ENCODE results near the gene GCNA. TPM values are rescaled to one million over a fixed set of nuclear protein-coding genes. Genes with fewer than 3 reads are reported as not detected.
"Not testable (repeated sequence)": the region's sequence is repeated elsewhere in the genome, so short reads cannot be mapped to it uniquely, and the experiment has no call there.

Gene GCNA
- total and polyA plus RNA-seq, 9 donors: 0.46 to 2.3 (median 0.98) TPM

- Histone ChIP-seq H3K4me3 (no peak overlapping the region), H3K27ac (no peak overlapping the region), H3K36me3 (no peaks in the 10 kb centered on the region), H3K4me1 (ENCODE audit: insufficient read depth) (no peaks in the 10 kb centered on the region), H3K9me3 (no peaks in the 10 kb centered on the region), H3K27me3 (no peaks in the 10 kb centered on the region)
- DNase-seq: no peak
- WGBS, 3 donors: 67 to 82% (median 82%) methylated on average over 2 of the region's 2 CpGs
- TF ChIP-seq CTCF (IDR thresholded peaks at IDR 0.05): no peak
- no peak for TF ChIP-seq EP300 (IDR thresholded peaks at IDR 0.05)
- TF ChIP-seq POLR2A (IDR thresholded peaks at IDR 0.05): no peak
- intact Hi-C loops (cut with DNase I): no loop called here
Measured at GRCh38 chrX:71607488-71607887, 29.3 kb downstream of the GCNA start.

- TF ChIP-seq POLR2A (IDR thresholded peaks at IDR 0.05) (no peak), CTCF (IDR thresholded peaks at IDR 0.05) (no peak), EP300 (IDR thresholded peaks at IDR 0.05) (no peak)
- no peaks in the 10 kb centered on the region for H3K27me3 ChIP-seq
- WGBS, 3 donors: 76 to 83% (median 80%) methylated on average over 3 of the region's 3 CpGs
- no peaks in the 10 kb centered on the region for H3K36me3 ChIP-seq
- intact Hi-C loops (cut with DNase I): no loop called here
- H3K9me3 ChIP-seq: no peaks in the 10 kb centered on the region
- no peak overlapping the region for H3K4me3 ChIP-seq
- H3K27ac ChIP-seq: no peak overlapping the region
- DNase-seq: no peak
- no peaks in the 10 kb centered on the region for H3K4me1 ChIP-seq (ENCODE audit: insufficient read depth)
Measured at GRCh38 chrX:71609095-71609750, 31.0 kb downstream of the GCNA start.

GRCh38 chrX:71611736-71612135 lies 33.5 kb downstream of the GCNA start:
- H3K9me3 ChIP-seq; H3K27ac ChIP-seq; intact Hi-C loops (cut with DNase I); H3K4me1 ChIP-seq (ENCODE audit: insufficient read depth); H3K27me3 ChIP-seq; H3K36me3 ChIP-seq; DNase-seq; H3K4me3 ChIP-seq: not testable (repeated sequence)
- 83 to 86% (median 85%) methylated on average over 9 of the region's 9 CpGs for WGBS, 3 donors

- no peak overlapping the region for H3K4me3 ChIP-seq
- no peaks in the 10 kb centered on the region for H3K27me3 ChIP-seq
- no peaks in the 10 kb centered on the region for H3K9me3 ChIP-seq
- intact Hi-C loops (cut with DNase I): no loop called here
- no peaks in the 10 kb centered on the region for H3K36me3 ChIP-seq
- TF ChIP-seq EP300 (IDR thresholded peaks at IDR 0.05) (no peak), POLR2A (IDR thresholded peaks at IDR 0.05) (no peak), CTCF (IDR thresholded peaks at IDR 0.05) (no peak)
- no peaks in the 10 kb centered on the region for H3K4me1 ChIP-seq (ENCODE audit: insufficient read depth)
- DNase-seq: no peak
- no peak overlapping the region for H3K27ac ChIP-seq
- 79% methylated on average over 8 of the region's 8 CpGs for WGBS, 3 donors
Measured at GRCh38 chrX:71612256-71612655, 34.0 kb downstream of the GCNA start.

- 84 to 91% (median 84%) methylated on average over 4 of the region's 4 CpGs for WGBS, 3 donors
- Histone ChIP-seq H3K4me3 (no peak overlapping the region), H3K9me3 (no peaks in the 10 kb centered on the region), H3K27ac (no peak overlapping the region), H3K4me1 (ENCODE audit: insufficient read depth) (no peaks in the 10 kb centered on the region), H3K27me3 (no peaks in the 10 kb centered on the region), H3K36me3 (no peaks in the 10 kb centered on the region)
- DNase-seq: no peak
- TF ChIP-seq POLR2A (IDR thresholded peaks at IDR 0.05) (no peak), CTCF (IDR thresholded peaks at IDR 0.05) (no peak), EP300 (IDR thresholded peaks at IDR 0.05) (no peak)
- intact Hi-C loops (cut with DNase I): no loop called here
Measured at GRCh38 chrX:71615056-71615455, 36.8 kb downstream of the GCNA start.
